H1 (cell line): ENCODE measurements around the gene COL1A1. TPM values are rescaled to one million over a fixed set of nuclear protein-coding genes. Genes with fewer than 3 reads are reported as not detected.

Source experiments
- CHD7 ChIP-seq: fragments of 300-600 bp; sonication (generic); IDR thresholded peaks from 2 replicates; pipeline ENCODE4 v1.7.1; 2012; ENCODE audit warnings: low read length, moderate library complexity, mild to moderate bottlenecking, inconsistent platforms; ENCODE audit not compliant: insufficient replicate concordance
- CTBP2 ChIP-seq: IDR thresholded peaks from 2 replicates; pipeline ENCODE4 v1.7.0; 2011; ENCODE audit warnings: borderline replicate concordance, mild to moderate bottlenecking, moderate library complexity, mixed read lengths, low read length; ENCODE audit not compliant: insufficient read depth, insufficient read length
- PHF8 ChIP-seq: fragments of 200-600 bp; sonication (generic); conservative IDR thresholded peaks from 2 replicates; pipeline ENCODE4 v1.7.1; 2012; ENCODE audit warnings: low read depth, mild to moderate bottlenecking, inconsistent platforms, low read length, moderate library complexity
- polyA plus RNA-seq, 7 experiments: library from polyadenylated mRNA; depleted of rRNA in 3 of 7; stranded (reverse) in 5 of 7; unstranded in 2 of 7; fragments of >200 nt in 5 of 7; fragments of 200-250 nt in 2 of 7; gene quantifications; 1 replicate in 5 of 7; 2 replicates in 1 of 7; 4 replicates in 1 of 7; pipeline versions ENCODE4 v1.2.1 to v1.2.3, GENCODE V29; 2011 to 2013; ENCODE audit warnings: missing spikeins in 2 of 7, mixed read lengths in 2 of 7
- total RNA-seq: library from RNA; stranded (reverse); fragmentation: NEBNext Ultra II Directional; extraction: Animal tissue kit (Norgen Biotek cat#: 25700); gene quantifications from 2 replicates; pipeline ENCODE4 v1.2.1, GENCODE V29; 2021

Gene COL1A1
- total and polyA plus RNA-seq, 2 of the 8 experiments (the other 6 are each of a cell fraction or from before 2014, with no cell fraction given), result 14.1 to 80.4 TPM

- TF ChIP-seq PHF8 (no peak), CTBP2 (no peak), CHD7 (no peak)
These were observed 7.2 kb upstream of the COL1A1 start (continued) for GRCh38 chr17:50208611-50209061.
